ENCODE data around the gene CTNNA3.

DNA sequence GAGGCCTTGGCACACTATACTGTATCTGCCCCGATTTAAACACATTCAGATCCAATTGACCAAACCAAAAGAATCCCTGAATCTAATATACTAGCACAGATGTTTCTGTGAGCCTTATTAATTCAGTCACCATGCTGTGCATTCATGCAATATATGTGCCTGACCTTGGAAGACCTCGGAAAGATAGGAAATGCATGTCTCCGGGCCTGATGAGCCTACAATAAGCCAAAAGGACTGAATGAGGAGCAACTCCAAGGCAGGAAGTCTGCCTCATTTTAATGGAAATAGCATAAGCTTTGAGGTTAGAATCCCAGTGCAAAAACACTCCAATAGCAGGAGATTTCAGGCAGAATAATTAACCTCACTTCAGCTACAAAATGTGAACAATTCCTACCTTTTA lies 453.5 kb downstream of the CTNNA3 start:
- TF ChIP-seq, protein P1, sequence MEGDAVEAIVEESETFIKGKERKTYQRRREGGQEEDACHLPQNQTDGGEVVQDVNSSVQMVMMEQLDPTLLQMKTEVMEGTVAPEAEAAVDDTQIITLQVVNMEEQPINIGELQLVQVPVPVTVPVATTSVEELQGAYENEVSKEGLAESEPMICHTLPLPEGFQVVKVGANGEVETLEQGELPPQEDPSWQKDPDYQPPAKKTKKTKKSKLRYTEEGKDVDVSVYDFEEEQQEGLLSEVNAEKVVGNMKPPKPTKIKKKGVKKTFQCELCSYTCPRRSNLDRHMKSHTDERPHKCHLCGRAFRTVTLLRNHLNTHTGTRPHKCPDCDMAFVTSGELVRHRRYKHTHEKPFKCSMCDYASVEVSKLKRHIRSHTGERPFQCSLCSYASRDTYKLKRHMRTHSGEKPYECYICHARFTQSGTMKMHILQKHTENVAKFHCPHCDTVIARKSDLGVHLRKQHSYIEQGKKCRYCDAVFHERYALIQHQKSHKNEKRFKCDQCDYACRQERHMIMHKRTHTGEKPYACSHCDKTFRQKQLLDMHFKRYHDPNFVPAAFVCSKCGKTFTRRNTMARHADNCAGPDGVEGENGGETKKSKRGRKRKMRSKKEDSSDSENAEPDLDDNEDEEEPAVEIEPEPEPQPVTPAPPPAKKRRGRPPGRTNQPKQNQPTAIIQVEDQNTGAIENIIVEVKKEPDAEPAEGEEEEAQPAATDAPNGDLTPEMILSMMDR (IDR thresholded peaks at IDR 0.05): no peak
- no peak for TF ChIP-seq POLR2A (IDR thresholded peaks at IDR 0.05)
